Left hindlimb (tissue), 1 donor: ENCODE results near the gene WNT6.
"Not testable (repeated sequence)": the region's sequence is repeated elsewhere in the genome, so short reads cannot be mapped to it uniquely, and the experiment has no call there.

Experiments used
- DNase-seq: peaks from one replicate; pipeline ENCODE4 v3.0.0-alpha.2; 2018

Gene WNT6

DNA sequence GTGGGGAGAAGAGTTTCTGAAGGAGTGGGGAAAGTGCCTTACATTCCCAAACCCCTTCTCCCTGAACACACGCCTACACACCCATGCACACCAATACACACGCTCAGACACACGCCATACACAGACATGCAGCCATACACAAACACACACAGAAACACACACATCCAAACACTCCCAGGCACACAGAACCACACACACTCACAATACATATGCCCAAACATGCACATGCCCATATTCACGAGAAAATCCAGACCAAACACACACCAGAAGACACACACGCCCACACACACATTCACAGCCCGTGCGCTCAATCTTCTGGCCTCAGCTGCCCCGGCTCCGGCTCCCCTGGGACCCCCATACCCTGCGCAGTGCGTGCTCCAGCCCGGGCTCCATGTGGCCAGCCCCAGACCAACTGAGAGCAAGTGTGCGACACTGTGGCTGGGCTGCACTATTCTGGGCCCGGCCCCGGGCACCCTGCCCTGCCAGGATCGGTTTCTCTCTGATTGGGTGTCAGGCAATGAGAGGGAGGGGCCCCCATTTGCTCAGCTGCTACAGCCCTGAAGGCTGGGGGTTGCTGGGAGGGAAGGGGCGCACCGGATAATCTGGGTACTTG is 28.1 kb upstream of the WNT6 start, which contains the start of gene PRKAG3:
TSS of gene PRKAG3 (minus strand) at position 426 of the 613 bp plus-strand sequence.
- peak; percentile 47 for DNase-seq

DNA sequence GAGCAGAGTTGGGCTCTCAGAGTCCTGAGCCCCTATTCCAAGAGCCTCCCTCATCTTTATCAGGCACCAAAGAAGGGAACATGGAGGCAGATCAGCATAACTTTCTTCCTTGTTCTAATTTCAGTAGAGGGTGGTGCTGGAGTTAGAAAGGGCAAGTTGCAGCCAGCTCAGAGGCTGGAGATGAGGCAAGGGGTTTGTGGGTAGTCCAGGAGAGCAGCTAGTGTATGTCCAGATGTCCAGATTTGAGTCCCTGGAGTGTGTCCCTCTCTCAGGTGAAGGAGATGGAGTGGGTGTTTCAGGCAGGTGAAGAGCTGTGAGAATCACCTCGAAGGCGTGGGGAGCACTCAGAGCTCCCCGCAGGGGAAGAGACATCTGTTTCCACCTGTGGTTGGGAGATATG is 27.5 kb upstream of the WNT6 start:
- DNase-seq, result no peak

DNA sequence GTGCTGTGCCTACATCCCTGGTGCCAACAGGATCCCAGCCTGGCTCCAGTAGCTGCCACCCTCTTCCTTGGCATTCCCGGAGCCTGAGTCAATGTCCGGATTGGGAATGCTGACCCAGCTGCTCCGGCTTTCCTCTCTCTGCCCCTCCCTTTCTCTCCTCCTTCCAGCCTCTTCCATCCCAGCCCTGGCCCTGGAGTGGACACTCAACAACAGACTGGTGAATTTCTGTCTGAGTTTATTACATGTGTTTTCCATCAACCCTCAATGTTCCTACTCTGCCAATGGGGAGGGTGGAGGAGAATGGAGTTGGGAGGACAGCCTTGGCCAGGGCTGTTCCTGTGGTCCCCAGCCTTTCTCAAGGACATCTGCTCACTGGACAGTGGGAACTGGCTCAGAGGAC is 27.1 kb upstream of the WNT6 start:
- DNase-seq, result no peak

DNA sequence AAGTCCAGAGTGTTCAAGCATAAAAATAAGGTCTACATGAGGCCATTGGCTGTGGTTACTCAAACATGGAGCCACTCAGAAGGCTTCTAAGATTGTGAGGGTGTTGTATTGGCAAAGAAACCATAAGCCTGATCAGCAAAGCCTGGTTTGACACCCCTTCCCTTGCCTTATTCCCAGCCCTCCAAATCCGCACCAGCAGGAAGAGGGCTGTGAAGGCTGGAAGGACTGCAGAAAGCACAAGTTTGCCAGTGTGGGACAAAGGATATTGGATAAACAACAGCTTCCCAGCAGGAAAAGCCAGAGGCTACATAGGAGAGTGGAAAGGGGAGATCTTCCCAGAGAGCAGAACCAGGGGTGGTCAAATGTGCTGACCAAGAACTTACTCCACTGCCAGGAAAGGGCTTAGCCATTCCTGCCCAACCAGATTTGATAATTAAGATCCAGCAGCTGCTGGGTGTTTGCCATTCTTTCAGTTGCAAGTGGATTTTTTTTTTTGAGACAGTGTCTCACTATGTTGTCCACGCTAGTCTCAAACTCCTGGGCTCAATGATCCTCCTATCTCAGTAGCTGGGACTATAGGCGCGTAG is 26.5 kb upstream of the WNT6 start:
- no peak for DNase-seq

DNA sequence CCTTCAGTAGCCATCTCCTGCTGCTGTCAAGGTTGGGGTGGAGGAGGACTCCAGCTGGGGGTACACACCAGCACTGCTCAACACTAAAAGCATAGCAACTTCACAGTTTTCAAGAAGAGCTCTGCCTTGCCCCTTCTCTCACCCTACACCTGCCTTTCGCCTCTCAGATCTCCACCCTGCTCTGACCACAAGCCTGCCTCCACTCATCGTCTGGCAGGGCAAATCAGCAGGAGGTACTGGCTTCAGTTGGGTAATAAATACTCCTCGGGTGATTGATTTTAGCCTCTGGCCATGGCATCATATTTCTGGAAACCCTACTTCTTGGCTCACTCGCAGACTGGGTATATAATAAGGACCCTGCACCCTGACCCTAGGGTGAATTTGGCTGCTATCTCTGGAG is 24.9 kb upstream of the WNT6 start:
- no peak for DNase-seq

DNA sequence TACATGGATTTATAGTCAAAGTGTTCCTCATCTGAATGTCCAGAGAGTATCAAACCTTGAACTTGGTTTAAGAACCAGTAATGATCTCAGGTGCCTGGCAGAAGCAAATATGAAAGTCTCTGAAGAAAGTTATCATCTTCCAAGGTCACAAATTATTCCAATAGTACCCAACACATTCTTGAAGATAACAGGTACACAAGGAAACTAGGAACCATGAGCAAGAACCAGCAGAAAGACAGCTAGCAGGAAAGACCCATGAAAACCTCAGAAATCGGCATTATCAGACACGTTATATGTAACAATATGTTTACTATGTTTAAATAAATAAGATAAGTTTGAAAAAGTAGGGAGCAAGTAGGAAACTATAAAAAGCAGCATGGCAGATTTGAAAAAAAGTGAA is 22.1 kb upstream of the WNT6 start:
- no peak for DNase-seq

DNA sequence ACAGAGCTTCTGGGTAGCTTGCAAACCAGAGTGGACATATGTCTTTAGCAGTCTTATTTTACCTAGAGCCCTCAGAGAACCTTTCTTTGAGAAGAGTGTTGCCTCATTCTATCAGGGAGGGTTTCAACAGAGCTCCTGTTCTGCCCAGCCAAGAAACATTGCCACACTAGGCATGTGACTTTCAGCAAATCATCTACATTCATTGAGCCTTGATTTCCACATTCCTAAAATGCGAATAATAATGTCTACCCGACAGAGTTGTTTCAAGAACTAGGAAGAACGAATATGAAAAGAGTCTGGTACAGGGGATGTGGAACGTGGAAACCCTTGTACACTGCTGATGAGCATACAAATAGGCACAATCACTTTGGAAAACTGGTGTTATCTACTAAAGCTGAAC is 20.2 kb upstream of the WNT6 start:
- DNase-seq, result no peak

DNA sequence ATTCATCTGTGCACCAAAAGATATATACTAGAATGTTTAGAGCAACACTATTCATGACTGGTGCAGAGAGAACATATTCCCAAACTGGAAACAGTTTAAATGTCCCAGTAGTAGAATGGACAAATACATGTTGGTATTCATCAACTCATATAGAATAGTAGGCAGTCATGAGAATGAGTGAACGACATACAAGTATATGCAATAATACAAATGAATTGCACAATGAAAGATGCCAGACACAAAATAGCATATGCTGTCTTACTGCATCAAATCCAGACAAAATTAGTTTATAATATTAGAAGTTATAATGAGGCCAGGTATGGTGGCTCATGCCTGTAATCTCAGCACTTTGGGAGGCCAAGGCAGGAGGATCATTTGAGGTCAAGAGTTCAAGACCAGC is 19.7 kb upstream of the WNT6 start:
- DNase-seq, result no peak

DNA sequence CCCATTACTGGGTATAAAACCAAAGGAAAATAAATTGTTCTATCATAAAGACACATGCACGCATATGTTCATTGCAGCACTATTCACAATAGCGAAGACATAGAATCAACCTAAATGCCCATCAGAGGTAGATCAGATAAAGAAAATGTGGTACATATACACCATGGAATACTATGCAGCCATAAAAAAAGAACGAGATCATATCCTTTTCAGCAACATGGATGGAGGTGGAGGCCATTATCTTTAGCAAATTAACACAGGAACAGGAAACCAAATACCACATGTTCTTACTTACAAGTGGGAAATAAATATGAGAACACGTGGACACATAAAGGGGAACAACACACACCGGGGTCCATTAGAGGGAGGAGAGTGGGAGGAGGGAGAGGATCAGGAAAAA is 15.3 kb upstream of the WNT6 start:
- not testable (repeated sequence) for DNase-seq

DNA sequence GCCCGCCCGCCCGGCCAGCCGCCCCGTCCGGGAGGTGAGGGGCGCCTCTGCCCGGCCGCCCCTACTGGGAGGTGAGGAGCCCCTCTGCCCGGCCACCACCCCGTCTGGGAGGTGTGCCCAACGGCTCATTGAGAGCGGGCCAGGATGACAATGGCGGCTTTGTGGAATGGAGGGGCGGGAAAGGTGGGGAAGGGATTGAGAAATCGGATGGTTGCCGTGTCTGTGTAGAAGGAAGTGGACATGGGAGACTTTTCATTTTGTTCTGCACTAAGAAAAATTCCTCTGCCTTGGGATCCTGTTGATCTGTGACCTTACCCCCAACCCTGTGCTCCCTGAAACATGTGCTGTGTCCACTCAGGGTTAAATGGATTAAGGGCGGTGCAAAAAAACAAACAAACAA is 12.6 kb upstream of the WNT6 start:
- not testable (repeated sequence) for DNase-seq

DNA sequence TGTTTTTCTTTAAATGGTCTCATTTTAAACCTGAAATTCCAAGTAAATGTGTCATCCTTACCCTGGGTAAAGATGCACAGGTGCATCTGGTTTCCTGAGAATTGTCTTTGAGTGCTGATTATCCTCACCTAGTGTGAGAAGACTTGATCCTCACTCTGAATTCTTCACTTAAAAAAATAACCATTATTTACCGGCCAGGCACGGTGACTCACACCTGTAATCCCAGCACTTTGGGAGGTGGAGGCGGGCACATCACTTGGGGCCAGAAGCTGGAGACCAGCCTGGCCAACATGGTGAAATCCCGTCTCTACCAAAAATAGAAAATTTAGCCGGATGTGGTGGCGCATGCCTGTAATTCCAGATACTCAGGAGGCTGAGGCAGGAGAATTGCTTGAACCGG is 9.9 kb upstream of the WNT6 start:
- DNase-seq, result no peak

DNA sequence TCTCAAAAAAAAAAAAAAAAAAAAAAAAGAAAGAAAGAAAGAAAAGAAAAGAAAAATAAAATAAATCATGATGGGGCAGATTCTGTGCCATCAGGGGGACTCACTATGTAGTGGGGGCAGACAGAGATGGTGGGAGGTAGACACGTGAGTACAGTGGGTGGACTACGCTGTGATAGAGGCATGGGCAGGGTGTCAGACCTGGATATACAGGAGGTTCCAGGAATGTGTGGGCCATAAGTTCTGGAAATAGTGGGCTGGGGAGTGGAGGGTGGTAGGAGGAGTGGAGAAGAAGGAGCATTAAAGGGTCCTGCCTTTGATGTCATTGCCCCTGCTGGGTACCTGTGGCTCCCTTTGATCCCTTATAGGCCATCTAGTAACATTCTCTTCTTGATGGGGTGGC is 8.8 kb upstream of the WNT6 start:
- no peak for DNase-seq

DNA sequence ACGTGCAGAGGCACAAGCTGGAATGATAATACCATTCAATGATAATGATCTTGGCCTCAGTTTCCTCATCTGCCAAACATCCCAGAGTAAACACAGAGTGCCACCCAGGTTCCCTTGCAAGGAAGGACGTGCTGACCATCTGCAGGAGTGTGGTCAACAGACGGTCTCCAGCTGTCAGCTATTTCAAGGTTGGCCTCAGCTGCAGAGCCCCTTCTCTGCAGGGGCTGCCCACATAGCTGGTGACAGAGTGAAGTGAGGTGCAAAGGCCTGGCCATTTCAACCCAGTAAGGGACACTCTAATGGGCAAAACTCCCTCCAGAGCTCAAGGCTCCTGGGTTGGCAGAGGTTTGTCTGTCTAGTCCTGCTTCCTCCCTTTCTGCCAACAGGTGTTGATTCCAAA is 8.3 kb upstream of the WNT6 start:
- DNase-seq, result no peak

DNA sequence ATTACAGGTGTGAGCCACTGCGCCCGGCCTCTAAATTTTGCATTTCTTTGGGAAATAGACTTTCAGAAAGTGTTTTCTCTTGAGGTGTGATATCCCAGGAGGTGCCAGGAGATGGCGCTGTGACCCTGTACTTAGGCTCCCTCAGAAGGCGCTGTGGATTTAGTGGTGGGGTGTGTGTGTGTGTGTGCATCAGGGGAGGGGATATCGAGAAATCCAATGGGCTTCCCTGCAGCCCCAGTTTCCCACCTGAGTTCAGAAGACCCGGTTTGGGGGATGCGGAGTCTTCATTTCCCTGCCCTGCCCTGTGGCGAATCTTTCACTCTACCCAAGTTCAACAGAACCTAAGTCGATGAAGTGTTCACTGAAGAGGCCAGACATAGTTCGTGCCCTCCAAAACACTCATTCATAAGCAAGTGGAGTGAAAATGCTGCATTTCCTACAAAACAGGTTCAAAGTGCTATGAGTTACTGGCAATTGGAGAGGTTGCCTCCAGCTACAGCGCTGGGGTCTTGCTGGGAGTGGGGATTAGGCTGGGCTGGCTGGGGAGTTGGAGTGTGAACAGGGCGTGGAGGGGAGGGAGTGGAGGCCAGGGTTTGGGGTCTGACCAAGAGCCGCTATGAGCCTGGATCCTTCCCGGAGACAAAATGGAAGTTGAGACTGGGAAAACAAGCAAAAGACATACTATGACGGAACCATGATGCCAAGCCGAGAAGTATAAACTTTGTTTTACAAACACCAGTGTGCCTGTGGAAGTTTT is 6.5 kb upstream of the WNT6 start:
- DNase-seq, result no peak

DNA sequence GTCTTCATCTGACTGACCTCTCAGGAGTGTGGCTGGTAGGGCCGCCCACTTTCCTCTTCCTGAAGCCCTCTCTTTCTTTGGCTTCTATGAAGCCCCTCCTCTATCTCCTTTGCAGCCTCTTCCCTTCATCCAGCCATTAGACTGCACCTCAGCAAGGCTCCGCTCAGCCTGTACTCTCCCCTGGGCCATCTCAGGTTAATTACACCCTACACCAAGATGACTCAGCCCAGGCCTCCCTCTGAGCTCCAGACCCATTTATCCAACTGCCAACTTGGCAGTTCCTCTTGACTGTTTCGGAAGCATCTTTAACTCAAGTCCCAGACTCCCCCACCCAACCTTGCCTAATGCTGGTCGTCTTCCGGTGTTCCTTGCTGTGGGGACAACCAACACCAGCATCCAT is 5.8 kb upstream of the WNT6 start:
- no peak for DNase-seq

DNA sequence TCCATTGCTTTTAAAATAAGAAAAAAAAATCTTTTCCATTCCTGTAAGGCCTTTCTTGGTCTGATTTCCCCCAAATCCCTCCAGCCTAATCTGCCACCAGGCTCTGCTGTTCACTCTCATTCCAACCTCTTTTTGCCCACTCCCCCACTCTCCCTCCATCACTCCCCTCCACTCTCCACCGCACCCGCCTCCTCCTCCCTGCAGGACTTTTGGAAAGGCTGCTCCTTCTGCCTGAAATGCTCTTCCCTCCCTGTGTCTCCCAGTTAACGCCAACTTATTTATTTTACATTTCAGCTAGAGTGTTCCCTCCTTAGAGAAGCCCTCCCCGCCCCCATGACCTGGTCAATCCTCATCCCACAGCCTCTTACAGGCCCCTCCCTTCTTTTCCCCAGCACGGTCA is 4.7 kb upstream of the WNT6 start:
- DNase-seq, result no peak

DNA sequence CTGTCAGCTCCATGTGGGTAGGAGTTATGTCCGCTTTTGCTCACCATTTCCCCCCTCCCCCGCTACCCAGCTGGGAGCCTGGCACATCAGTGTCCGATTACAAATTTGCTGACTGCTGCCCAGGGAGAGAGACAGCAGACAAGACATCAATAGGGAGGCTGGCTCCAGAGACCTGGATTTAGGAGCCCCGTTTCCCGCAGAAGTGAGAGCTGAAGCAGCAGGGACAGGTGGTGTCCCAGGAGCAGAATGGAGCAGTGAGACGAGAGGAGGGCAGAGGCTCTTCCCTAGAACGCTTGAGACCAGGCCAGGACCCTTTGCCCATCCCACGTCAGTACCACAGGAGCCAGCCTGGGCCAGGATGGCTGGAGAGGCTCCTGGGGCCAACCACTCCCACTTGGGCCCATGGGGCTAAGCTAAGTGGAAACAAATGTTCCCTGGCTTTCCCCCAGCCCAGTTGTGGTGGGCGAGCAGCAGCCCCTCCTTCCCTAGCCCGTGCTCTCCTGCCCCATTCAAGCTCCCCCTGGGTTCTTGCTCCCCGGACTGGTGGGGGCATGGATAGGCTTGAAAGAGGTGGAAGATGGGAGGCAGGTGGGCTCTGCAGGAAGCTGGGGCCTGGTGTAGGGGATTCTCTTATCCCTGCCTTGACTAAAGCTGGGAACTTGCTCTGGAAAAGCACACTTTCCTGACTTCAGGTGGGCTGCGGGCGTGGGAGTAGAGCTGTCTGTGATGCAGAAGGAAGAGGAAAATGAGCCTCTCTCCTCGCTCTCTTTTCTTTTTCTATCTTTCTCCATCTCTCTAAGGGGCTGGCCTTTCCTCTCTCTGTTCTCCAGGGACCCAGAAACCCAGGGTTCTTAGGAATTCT is 4.1 kb upstream of the WNT6 start:
- no peak for DNase-seq

DNA sequence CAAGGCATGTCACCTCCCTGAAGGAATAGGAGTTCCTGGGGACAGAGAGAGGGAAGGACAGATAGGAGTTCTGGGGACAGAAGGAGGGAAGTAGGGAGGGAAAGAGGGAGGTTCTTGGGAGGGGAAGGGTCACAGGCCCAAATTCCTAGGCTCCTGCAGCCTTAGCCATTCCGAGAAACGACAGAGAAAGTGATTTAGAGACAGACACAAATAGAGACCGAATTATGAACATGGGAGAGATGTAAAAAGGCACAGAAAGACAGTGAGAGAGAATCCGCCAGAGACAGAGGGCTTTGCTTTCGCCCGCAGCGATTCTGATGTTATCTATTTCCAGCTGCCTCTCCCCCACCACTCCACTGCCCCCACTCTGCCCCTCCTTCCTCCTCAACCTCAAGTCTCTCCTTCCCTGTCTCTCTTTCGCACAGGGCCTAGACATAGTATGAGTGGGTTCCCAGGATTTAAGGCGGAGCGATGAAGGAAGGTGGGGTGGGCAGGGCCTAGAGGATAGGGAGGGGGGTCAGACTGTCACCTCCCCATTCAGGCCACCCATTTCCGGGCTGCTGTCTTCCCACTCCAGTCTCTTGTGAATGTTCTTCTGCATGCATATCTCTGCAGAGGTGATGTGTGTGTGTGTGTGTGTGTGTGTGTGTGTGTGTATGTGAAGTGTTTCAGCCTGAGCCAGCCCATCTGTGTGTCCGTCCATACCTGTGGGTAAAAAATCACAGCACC is 3.3 kb upstream of the WNT6 start:
- no peak for DNase-seq

DNA sequence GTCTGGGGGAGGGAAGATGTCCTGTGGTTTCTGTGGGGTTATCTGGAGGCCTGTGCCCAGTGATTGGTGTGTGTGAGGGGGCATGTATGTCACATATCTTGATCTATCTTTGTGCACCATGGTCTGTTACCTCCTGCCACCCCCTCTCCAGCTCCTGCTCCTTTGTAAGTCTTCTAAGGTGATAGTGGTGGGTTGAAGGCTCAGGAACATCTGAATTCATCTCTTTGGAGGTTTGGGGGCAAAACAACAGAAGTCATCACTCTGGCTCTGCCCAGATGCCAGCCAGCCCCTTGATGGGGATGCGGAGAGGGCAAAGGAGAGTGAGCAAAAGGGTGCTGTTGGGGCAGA is 2.7 kb upstream of the WNT6 start:
- no peak for DNase-seq

DNA sequence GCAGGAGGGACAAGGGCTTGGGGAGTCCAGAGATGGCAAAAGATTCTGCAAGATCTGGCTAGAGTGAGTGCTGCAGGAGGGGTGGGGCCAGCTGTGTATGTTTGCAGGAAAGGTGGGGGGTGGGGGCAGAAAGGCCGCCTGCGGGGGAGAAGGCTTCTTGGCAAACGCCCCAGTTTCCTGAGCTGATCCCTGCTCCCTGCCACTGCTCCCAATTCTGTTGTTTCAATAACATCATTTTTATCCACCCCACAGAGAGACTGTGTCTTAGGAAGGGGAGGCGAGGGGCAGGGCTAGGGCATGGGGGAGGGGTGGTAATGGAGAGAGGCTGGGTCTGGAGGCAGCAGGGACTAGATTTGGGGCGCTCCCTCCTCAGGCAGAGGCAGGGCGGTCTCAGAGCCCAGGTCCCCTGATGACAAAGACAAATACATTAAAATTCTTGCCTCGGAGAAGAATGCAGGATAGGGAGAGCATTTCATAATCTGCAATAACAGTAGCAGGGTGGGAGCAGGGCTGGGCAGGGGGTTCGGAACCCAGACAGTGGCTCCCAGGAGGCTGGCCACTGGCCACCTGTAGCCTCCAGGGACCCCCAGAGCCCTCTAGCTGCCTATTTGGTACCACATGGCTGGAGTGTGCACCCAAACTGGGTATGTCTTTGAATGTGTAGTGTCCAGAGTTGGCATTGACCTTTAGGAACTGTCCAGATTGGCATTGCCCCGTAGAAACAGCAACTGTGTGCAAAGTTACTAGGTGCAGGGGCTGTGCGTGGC is 2.1 kb upstream of the WNT6 start:
- DNase-seq, result no peak

DNA sequence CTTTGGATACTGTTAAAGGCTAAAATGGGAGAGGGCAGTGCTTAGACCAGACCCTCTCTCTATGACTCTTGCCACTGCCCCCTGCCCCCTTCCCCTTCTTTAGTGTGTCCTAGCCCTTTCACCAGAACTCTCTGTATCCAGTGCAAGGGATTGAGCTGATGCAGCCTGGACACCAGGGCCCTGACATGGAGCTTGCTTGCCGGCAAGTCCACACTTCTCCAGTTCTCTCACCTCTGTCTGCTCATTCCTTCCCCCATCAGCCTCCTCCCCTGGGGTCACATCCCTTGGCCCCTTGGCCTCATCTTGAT is 1.5 kb upstream of the WNT6 start:
- no peak for DNase-seq
